ENCODE data around the gene ATP2A3. TPM values are rescaled to one million over a fixed set of nuclear protein-coding genes. Genes with fewer than 3 reads are reported as not detected.
A peak's percentile ranks its signal among the peaks of the same experiment; 100 is the strongest.

ATP2A3 gene
- total RNA-seq, 1 donor from 2014 or later, result 1.7 TPM

- Mint-ChIP-seq H3K36me3 (ENCODE audit: low read depth) (no peaks in the 10 kb centered on the region), H3K27ac (ENCODE audit: unreplicated experiment) (peak overlapping the region; percentile 95), H3K9me3 (ENCODE audit: low read depth) (no peaks in the 10 kb centered on the region), H3K27me3 (ENCODE audit: low read depth) (no peaks in the 10 kb centered on the region), H3K4me3 (ENCODE audit: unreplicated experiment) (peak overlapping the region; percentile 12), H3K4me1 (ENCODE audit: low read depth) (peaks cover 67% of the 10 kb centered on the region)
- DNase-seq (ENCODE audit: low spot score), result no peak
- TF ChIP-seq CTCF (IDR thresholded peaks at IDR 0.05), result no peak
Observed at GRCh38 chr17:3888343-3889171, 75.7 kb downstream of the ATP2A3 start.

- H3K9me3 Mint-ChIP-seq (ENCODE audit: low read depth), result no peaks in the 10 kb centered on the region
- DNase-seq (ENCODE audit: low spot score), result no peak
- H3K4me3 Mint-ChIP-seq (ENCODE audit: unreplicated experiment), result no peak overlapping the region
- no peak overlapping the region for H3K27ac Mint-ChIP-seq (ENCODE audit: unreplicated experiment)
- H3K4me1 Mint-ChIP-seq (ENCODE audit: low read depth), result peaks cover 64% of the 10 kb centered on the region
- no peaks in the 10 kb centered on the region for H3K27me3 Mint-ChIP-seq (ENCODE audit: low read depth)
- H3K36me3 Mint-ChIP-seq (ENCODE audit: low read depth), result no peaks in the 10 kb centered on the region
- TF ChIP-seq CTCF (IDR thresholded peaks at IDR 0.05), result no peak
Observed at GRCh38 chr17:3887804-3888203, 76.4 kb downstream of the ATP2A3 start.

- no peak for DNase-seq (ENCODE audit: low spot score)
Observed at GRCh38 chr17:3887394-3887793, 76.8 kb downstream of the ATP2A3 start.

GRCh38 chr17:3886776-3887175 lies 77.5 kb downstream of the ATP2A3 start:
- Mint-ChIP-seq H3K9me3 (ENCODE audit: low read depth) (no peaks in the 10 kb centered on the region), H3K4me3 (ENCODE audit: unreplicated experiment) (no peak overlapping the region), H3K4me1 (ENCODE audit: low read depth) (peaks cover 60% of the 10 kb centered on the region), H3K27ac (ENCODE audit: unreplicated experiment) (no peak overlapping the region), H3K27me3 (ENCODE audit: low read depth) (no peaks in the 10 kb centered on the region), H3K36me3 (ENCODE audit: low read depth) (no peaks in the 10 kb centered on the region)
- no peak for TF ChIP-seq CTCF (IDR thresholded peaks at IDR 0.05)
- DNase-seq (ENCODE audit: low spot score), result no peak

More at GRCh38 chr17:3887394-3887793, 76.8 kb downstream of the ATP2A3 start:
- H3K9me3 Mint-ChIP-seq (ENCODE audit: low read depth), result no peaks in the 10 kb centered on the region
- TF ChIP-seq CTCF (IDR thresholded peaks at IDR 0.05), result no peak
- H3K4me1 Mint-ChIP-seq (ENCODE audit: low read depth), result peaks cover 64% of the 10 kb centered on the region
- H3K27ac Mint-ChIP-seq (ENCODE audit: unreplicated experiment), result peak overlapping the region; percentile 45
- H3K36me3 Mint-ChIP-seq (ENCODE audit: low read depth), result no peaks in the 10 kb centered on the region
- H3K4me3 Mint-ChIP-seq (ENCODE audit: unreplicated experiment), result no peak overlapping the region
- H3K27me3 Mint-ChIP-seq (ENCODE audit: low read depth), result no peaks in the 10 kb centered on the region

- no peaks in the 10 kb centered on the region for H3K36me3 Mint-ChIP-seq (ENCODE audit: low read depth)
- no peak for DNase-seq (ENCODE audit: low spot score)
- peaks cover 52% of the 10 kb centered on the region for H3K4me1 Mint-ChIP-seq (ENCODE audit: low read depth)
- no peak for TF ChIP-seq CTCF (IDR thresholded peaks at IDR 0.05)
- no peak overlapping the region for H3K4me3 Mint-ChIP-seq (ENCODE audit: unreplicated experiment)
- no peaks in the 10 kb centered on the region for H3K27me3 Mint-ChIP-seq (ENCODE audit: low read depth)
- H3K9me3 Mint-ChIP-seq (ENCODE audit: low read depth), result no peaks in the 10 kb centered on the region
- H3K27ac Mint-ChIP-seq (ENCODE audit: unreplicated experiment), result peak overlapping the region; percentile 70
Observed at GRCh38 chr17:3885970-3886369, 78.3 kb downstream of the ATP2A3 start.
